GM19035 (cell line): ENCODE results near the gene TARBP2.

Experiments
- ATAC-seq: cut with Tn5 transposase; IDR thresholded peaks from one replicate; pipeline ENCODE4 v1.9.1; 2021; ENCODE audit not compliant: unreplicated experiment

Gene TARBP2

GRCh38 chr12:53500776-53501614 is at the start of gene TARBP2:
Gene TARBP2, plus strand, starts transcription at chr12:53501283. Its CDS starts 126 bp downstream, at chr12:53501409.
- peak; percentile 79 for ATAC-seq

- ATAC-seq = peak; percentile 97
These were observed 49.4 kb upstream of the TARBP2 start, which contains the start of gene PCBP2 for GRCh38 chr12:53451661-53452158. Gene PCBP2, plus strand, starts transcription at chr12:53452102. Its CDS starts 2,699 bp downstream, at chr12:53454801.

- ATAC-seq = peak; percentile 32
These were observed 48.7 kb upstream of the TARBP2 start for GRCh38 chr12:53452159-53453077.

- ATAC-seq = no peak
These were observed 47.0 kb upstream of the TARBP2 start for GRCh38 chr12:53453953-53454640.

- no peak for ATAC-seq
These were observed 46.4 kb upstream of the TARBP2 start for GRCh38 chr12:53454707-53455106.

- ATAC-seq = no peak
These were observed 44.3 kb upstream of the TARBP2 start for GRCh38 chr12:53456654-53457366.

- no peak for ATAC-seq
These were observed 42.0 kb upstream of the TARBP2 start for GRCh38 chr12:53459097-53459496.

GRCh38 chr12:53461059-53461458 is 40.0 kb upstream of the TARBP2 start:
- no peak for ATAC-seq

- no peak for ATAC-seq
These were observed 39.5 kb upstream of the TARBP2 start for GRCh38 chr12:53461591-53461990.

- no peak for ATAC-seq
These were observed 38.1 kb upstream of the TARBP2 start for GRCh38 chr12:53462935-53463334.

GRCh38 chr12:53463802-53464560 is 37.1 kb upstream of the TARBP2 start:
- no peak for ATAC-seq

GRCh38 chr12:53464685-53465418 is 36.2 kb upstream of the TARBP2 start:
- no peak for ATAC-seq

GRCh38 chr12:53465679-53466078 is 35.4 kb upstream of the TARBP2 start:
- ATAC-seq = no peak

- ATAC-seq = no peak
These were observed 34.4 kb upstream of the TARBP2 start for GRCh38 chr12:53466640-53467039.

GRCh38 chr12:53467082-53467481 is 34.0 kb upstream of the TARBP2 start:
- no peak for ATAC-seq

- ATAC-seq = no peak
These were observed 33.2 kb upstream of the TARBP2 start for GRCh38 chr12:53467880-53468279.

GRCh38 chr12:53468282-53468681 is 32.8 kb upstream of the TARBP2 start:
- no peak for ATAC-seq

- ATAC-seq = no peak
These were observed 29.0 kb upstream of the TARBP2 start for GRCh38 chr12:53472056-53472582.

GRCh38 chr12:53474077-53474476 is 27.0 kb upstream of the TARBP2 start:
- ATAC-seq = no peak
